MV-4-11 (cell line): Measurements from ENCODE around the gene CDIPT.
"Not testable (repeated sequence)": the region's sequence is repeated elsewhere in the genome, so short reads cannot be mapped to it uniquely, and the experiment has no call there.

Experiments
- DNase-seq: peaks from one replicate; lab custom pipeline; 2025; lab: John Stamatoyannopoulos, UW

Gene CDIPT

GRCh38 chr16:29896841-29897240 lies 33.8 kb upstream of the CDIPT start:
- DNase-seq, result no peak

GRCh38 chr16:29894352-29894751 lies 31.3 kb upstream of the CDIPT start:
- DNase-seq, result no peak

- DNase-seq, result no peak
Observed at GRCh38 chr16:29893553-29893952, 30.5 kb upstream of the CDIPT start.

DNA sequence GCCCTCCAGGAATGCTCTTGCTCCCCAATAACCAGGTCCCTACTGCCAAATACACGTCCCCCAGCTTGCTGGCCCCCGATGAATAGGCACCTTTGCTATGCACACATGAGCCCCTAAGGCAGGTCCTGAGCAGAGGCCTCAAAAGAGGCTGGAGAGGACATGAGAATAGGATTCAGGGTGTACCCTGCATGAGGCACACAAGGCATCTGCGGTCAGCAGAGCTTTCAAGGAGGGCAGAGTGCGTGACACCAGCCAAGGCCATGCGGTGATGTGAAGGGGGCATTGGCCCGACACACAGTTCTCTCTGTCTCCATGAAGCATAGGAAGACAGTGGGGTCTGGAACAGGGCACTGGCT lies 29.4 kb upstream of the CDIPT start:
- peak; percentile 69 for DNase-seq

DNA sequence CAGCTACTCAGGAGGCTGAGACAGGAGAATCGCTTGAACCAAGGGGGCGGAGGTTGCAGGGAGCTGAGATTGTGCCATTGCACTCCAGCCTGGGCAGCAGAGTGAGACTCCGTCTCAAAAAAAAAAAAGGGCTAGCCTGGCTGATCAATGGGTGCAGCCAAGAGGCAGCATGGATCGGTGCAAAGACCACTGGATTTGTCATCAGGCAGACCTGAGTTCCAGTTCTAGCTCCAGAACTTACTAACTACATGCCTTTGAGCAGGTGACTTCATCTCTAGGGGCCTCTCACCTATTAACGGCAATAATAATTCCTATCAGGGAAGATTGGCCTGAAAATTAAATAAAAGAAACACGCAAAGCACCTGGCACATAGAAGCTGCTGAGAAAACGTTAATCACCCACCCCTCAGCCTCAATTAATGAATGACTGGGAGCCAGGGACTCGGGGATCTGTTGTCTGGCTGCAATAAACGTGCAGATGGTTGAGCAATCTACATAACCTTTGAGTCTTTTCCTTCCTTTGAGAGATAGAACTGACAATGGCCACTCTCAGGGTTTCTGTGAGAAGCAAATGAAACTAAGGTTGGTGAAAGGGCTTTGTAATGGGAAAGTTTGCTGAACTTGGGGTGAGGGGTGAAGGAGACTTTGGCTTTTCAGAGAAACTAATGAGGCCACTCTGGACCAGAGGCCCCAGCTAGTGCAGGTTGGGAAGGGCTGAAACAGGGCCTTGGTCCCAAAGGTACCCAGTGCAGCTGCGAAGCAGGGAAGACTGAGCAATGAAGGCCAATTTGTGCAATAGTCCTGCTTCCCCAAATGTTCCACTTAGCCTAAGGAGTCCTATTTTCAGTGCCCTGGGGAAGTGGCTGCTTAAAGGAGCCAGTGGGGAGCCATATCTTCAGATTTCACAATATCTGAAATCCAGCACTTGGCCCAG lies 28.8 kb upstream of the CDIPT start:
- peak; percentile 88 for DNase-seq

DNA sequence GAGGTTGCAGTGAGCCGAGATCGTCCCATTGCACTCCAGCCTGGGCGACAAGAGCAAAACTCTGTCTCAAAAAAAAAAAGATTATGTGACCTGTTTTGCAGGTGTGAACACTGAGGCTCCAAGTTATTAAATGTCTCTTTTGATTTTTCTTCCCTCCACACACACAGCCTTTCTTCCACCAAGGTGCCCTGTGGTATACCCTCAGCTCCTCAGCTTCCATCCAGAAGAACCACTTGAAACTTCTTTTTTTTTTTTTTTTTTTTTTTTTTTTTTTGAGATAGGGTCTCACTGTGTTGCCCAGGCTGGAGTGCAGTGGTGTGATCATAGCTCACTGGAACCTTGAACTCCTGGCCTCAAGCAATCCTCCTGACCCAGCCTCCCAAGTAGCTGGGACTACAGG lies 26.3 kb upstream of the CDIPT start:
- DNase-seq, result not testable (repeated sequence)

DNA sequence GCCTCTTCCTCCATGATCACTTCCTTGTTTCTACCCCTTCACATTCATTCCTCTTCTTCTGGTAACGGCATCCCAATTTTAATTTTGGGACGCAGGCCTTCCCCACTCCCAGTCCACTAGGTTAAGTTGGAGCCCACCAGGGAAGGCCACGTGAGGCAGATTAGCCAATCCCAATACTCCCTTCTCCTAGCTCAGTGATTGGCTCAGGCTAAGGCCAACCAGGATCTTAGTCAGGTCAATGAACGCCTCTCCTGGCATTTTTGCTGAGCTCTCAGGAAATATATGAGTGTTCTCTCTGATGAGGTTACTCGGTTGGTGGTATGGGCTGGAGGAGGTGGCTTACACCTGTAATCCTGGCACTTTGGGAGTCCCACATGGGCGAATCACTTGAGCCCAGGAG lies 21.0 kb upstream of the CDIPT start:
- DNase-seq, result no peak

DNA sequence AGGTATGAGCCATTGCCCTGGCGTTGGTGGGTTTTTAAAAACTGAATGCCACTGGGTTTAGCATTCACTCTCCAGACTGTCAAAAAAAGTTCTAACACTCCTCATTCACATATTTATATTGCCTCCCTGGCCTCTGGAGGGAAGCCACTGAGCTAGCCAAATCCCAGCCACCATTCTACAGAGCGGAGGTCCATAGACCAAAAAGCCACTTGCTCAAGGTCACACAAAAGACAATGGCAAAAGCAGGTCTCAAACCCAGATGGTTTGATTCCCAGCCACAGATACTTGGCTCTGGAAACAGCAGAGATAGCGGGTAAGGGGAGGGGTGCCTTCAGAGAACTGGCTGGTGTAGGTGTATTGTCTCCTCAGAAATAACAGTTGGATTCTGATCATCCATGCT lies 18.0 kb upstream of the CDIPT start:
- no peak for DNase-seq

- DNase-seq, result no peak
Observed at GRCh38 chr16:29878172-29878571, 15.1 kb upstream of the CDIPT start.

DNA sequence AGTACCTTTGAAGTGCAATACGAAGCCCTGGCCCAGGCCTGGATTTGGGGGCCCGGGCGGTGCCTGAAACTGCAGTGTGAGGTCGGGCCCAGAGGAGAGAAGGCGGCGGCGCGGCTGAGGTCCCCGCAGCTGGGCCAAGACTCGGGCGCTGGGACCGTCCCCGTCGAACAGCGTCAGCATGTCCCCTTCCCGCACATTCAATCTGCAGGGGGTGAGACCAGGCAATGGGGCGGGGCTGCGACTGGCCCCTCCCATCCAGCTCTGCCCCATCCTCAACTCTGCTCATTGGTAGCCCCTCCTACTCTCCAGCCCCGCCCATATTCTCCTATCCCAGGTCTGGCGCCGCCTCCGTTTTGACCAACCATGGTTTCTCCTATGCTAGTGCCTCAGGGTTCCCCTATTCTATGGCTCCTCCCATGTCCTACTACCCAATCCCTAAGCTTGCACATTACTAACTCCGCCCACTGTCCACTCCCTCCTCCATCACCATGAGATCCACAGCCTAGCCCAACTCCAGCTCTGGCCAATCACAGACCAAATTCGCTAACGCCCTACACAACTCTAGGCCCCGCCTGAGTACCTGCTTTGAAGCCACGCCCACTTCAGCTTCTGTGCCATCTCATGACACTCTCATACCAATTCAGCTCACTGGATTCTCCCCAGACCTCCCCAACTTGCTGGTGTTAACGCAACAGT lies 14.4 kb upstream of the CDIPT start:
- DNase-seq, result peak; percentile 56

GRCh38 chr16:29876594-29877249 lies 13.7 kb upstream of the CDIPT start:
- DNase-seq, result no peak

DNA sequence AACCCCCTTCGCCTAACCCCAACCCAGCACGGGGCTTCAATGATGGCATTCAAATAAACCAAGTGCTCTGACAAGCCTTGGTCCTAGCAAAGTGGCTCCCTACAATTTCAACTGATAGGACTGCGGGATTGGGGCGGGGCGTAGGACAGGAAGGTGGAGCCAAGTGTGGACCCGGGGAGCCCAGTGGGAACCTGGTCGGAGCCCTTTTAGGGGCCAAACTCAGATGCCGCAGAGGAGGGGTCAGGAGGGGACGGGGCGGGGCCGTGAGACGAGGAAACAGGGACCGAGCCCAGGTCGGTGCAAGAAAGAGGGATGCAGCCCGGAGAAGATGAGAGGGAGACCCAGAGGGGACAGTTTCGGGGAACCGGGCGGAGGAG lies 13.2 kb upstream of the CDIPT start:
- DNase-seq, result no peak

DNA sequence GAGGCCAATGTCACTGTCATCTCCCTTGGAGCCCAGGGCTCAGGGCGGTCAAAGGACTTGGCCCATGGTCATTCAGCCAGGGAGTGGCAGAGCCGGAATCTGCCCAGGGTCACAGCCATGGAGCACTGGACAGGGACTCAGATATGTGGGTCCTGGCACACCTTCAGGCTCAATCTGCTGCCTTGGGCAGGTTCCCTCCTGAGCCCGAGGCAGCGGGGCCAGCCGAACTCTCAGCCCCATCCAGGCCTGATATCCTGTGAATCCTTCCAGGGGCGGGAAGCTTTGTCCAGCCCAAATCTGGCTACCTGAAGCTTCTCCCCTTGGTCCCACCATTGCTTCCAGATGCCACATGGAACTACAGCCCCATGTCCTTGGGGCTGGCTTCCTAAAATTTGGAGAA lies 12.2 kb upstream of the CDIPT start:
- no peak for DNase-seq

GRCh38 chr16:29873319-29873718 lies 10.3 kb upstream of the CDIPT start:
- DNase-seq, result no peak

GRCh38 chr16:29871822-29872546 lies 9.0 kb upstream of the CDIPT start:
- DNase-seq, result no peak

DNA sequence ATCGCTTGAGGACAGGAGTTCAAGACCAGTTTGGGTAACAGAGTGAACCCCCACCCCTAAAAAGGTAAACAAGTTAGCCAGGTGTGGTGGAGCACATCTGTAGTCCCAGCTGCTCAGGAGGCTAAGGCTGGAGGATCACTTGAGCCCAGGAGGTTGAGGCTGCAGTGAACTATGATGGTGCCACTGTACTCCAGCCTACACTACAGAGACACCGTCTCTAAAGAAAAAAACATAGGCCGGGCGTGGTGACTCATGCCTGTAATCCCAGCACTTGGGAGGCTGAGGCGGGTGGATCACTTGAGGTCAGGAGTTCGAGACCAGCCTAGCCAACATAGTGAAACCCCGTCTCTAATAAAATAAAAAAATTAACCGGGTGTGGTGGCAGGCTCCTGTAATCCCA lies 6.0 kb upstream of the CDIPT start:
- not testable (repeated sequence) for DNase-seq

- no peak for DNase-seq
Observed at GRCh38 chr16:29868396-29869009, 5.5 kb upstream of the CDIPT start.

DNA sequence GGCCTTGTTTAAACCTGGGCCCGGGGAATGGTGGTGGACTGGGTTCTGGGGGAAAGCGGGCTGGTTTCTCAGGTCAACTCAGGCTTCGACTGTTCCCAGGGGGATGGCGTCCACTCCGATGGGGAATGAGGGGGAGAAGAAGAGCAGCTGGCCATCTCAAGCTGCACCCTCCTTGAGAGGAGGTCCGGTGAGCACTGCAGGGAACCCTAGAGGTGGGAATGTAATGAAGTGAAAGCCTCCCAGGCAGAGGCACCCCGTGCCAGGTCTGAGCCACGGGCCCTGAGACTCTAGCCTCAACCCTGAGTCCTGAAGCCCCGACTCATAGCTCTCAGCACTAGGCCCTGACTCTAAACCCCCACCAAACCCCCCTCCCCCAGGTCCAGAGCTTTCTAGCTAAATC lies 1.2 kb upstream of the CDIPT start:
- no peak for DNase-seq

GRCh38 chr16:29863669-29863984 lies 601 bp upstream of the CDIPT start:
- no peak for DNase-seq

GRCh38 chr16:29862383-29862883 lies 593 bp downstream of the CDIPT start:
- no peak for DNase-seq

DNA sequence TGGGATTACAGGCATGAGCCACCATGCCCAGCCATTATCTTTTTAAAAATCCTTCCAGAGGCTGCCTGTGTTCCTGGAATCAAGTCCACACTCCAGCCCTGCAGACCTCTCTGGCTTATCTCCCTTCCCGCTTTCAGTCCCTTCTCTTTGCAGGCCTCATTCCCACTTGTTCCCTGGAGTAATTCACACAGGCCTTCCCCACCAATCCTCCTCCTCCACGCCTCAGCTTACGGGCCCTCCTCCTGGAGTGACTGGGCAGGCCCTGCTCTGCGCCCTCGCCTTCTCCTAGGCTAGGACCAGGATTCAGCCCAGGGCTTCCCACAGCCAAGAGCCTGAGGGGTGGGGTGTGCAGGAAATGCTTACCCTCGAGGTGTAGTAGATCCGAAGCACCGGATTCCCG lies 2.8 kb downstream of the CDIPT start:
- no peak for DNase-seq

- DNase-seq, result no peak
Observed at GRCh38 chr16:29858974-29859373, 4.1 kb downstream of the CDIPT start.
